Measurements from ENCODE around the gene NUDT22.

GRCh38 chr11:64229090-64229743 is 3.1 kb downstream of the NUDT22 start:
- TF ChIP-seq, protein P1, sequence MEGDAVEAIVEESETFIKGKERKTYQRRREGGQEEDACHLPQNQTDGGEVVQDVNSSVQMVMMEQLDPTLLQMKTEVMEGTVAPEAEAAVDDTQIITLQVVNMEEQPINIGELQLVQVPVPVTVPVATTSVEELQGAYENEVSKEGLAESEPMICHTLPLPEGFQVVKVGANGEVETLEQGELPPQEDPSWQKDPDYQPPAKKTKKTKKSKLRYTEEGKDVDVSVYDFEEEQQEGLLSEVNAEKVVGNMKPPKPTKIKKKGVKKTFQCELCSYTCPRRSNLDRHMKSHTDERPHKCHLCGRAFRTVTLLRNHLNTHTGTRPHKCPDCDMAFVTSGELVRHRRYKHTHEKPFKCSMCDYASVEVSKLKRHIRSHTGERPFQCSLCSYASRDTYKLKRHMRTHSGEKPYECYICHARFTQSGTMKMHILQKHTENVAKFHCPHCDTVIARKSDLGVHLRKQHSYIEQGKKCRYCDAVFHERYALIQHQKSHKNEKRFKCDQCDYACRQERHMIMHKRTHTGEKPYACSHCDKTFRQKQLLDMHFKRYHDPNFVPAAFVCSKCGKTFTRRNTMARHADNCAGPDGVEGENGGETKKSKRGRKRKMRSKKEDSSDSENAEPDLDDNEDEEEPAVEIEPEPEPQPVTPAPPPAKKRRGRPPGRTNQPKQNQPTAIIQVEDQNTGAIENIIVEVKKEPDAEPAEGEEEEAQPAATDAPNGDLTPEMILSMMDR (IDR thresholded peaks at IDR 0.05): no peak
- no peak for TF ChIP-seq EZH2 (IDR thresholded peaks at IDR 0.05; ENCODE audit: borderline replicate concordance, insufficient read depth, low read depth, low read length, poor library complexity, severe bottlenecking)
